Astrocyte (in vitro differentiated cells and primary cell): ENCODE measurements around the gene CREG2.

Experiments used
- CTCF ChIP-seq: IDR thresholded peaks from 2 replicates; pipeline ENCODE4 v1.5.1; 2011; ENCODE audit warnings: low read depth, mild to moderate bottlenecking, inconsistent platforms, low read length, moderate library complexity; ENCODE audit not compliant: insufficient read depth
- EZH2 ChIP-seq: IDR thresholded peaks from 2 replicates; pipeline ENCODE4 v1.6.1; 2012; ENCODE audit warnings: mild to moderate bottlenecking, low read length, inconsistent platforms; ENCODE audit not compliant: insufficient read depth

GRCh38 chr2:101310090-101310833 is 77.0 kb downstream of the CREG2 start:
- TF ChIP-seq CTCF (no peak), EZH2 (no peak)
